Cardiac fibroblast (primary cell): Measurements from ENCODE around the gene MBOAT1.

Source experiments
- DNase-seq, 2 donors: peaks; one replicate each; pipeline versions ENCODE4 v3.0.0 to v3.0.0-alpha.2; 2010; ENCODE audit warnings: low read depth in 2 of 2
- H3K4me3 ChIP-seq, 2 donors: replicated peaks in 1 of 2; 1 replicate in 1 of 2; 2 replicates in 1 of 2; pipeline ENCODE4 v1.5.1; 2011; ENCODE audit warnings: low read depth in 2 of 2, low read length in 2 of 2, mild to moderate bottlenecking in 2 of 2, moderate library complexity in 1 of 2
- TF ChIP-seq, protein P1 (sequence below): IDR thresholded peaks from one replicate; pipeline ENCODE4 v1.5.1; 2011; ENCODE audit warnings: low read depth, mild to moderate bottlenecking, low read length, inconsistent platforms

The MBOAT1 gene

DNA sequence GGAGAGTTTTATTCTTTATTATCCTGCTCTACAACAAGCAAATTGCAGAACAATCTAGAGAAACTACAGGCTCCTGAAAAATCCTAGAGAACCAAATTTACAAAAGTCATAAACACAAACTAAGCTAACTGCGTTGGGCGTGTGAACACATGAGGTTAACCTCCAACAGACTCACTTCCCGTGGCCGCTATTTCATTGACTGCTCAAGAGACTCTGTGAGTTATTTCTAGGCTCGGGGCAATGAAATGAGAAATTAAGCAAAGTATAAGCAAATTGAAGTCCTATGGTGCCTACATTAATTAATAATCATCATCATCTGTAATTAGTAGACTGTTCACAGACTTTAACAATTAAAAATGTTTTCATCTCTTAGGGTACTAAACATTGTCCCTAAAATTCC, 100.0 kb downstream of the MBOAT1 start:
- TF ChIP-seq, protein P1, sequence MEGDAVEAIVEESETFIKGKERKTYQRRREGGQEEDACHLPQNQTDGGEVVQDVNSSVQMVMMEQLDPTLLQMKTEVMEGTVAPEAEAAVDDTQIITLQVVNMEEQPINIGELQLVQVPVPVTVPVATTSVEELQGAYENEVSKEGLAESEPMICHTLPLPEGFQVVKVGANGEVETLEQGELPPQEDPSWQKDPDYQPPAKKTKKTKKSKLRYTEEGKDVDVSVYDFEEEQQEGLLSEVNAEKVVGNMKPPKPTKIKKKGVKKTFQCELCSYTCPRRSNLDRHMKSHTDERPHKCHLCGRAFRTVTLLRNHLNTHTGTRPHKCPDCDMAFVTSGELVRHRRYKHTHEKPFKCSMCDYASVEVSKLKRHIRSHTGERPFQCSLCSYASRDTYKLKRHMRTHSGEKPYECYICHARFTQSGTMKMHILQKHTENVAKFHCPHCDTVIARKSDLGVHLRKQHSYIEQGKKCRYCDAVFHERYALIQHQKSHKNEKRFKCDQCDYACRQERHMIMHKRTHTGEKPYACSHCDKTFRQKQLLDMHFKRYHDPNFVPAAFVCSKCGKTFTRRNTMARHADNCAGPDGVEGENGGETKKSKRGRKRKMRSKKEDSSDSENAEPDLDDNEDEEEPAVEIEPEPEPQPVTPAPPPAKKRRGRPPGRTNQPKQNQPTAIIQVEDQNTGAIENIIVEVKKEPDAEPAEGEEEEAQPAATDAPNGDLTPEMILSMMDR: no peak
- no peak for DNase-seq
- no peak overlapping the region for H3K4me3 ChIP-seq

DNA sequence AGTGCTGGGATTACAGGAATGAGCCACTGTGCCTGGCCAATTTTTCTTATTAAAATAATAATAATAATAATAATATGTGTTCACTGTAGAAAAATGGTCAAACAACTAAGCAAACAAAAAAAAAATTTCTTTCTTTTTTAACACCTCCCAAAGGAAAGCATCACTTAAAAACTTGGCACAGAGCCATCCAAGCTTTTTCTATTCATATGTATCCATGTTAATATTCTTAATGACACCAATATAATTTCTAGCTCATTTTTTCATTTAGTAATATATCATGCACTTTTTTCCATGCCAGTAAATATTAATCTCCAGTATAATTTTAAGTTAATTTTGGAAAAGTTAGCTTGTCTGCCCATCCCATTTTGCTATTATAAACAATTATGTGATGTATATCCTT, 101.8 kb downstream of the MBOAT1 start:
- TF ChIP-seq, protein P1: no peak
- DNase-seq: no peak
- H3K4me3 ChIP-seq: no peak overlapping the region

- H3K4me3 ChIP-seq: no peak overlapping the region
- DNase-seq: no peak
- TF ChIP-seq, protein P1: no peak
These were observed 102.7 kb downstream of the MBOAT1 start for GRCh38 chr6:20109526-20109925.

DNA sequence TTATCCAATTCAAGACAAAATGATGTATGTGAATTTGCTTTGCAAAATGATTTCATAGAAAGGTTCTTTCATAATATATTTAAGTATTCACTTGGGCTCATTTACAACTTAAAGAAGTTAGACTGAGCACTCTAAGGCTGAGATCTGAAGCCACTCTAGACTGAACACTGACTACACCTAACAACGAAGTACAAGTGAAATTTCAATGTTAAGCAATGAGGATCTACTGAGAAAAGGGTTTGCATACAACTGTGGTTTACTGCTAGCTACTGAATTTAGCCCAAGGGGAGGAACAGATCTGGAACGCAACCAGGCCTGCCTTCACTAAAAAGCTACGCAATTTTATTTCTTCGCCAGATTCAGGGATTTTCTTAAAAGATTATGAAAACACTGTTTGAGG, 106.4 kb downstream of the MBOAT1 start:
- H3K4me3 ChIP-seq: no peak overlapping the region
- TF ChIP-seq, protein P1: no peak
- DNase-seq: no peak

DNA sequence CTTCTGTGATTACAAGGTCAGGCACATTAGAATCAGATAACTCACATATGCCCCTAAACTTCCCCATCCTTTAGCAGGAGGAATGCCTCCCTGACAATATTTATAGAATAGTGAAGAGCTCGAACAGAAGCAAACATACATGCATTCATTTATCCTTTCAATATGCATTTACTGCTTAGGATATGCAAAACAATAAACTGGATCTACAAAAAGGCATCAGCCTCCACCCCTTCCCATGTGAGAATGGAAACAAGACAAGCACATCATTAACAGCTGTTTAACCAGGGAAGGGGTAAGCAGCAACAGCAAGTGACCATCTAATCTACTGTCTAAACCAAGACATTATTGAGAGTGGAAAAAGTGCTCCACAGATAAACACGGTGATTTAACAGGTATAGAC, 107.6 kb downstream of the MBOAT1 start:
- H3K4me3 ChIP-seq: no peak overlapping the region
- no peak for DNase-seq
- TF ChIP-seq, protein P1: no peak

- TF ChIP-seq, protein P1: no peak
- DNase-seq: no peak
These were observed 109.7 kb downstream of the MBOAT1 start for GRCh38 chr6:20102397-20103073.

DNA sequence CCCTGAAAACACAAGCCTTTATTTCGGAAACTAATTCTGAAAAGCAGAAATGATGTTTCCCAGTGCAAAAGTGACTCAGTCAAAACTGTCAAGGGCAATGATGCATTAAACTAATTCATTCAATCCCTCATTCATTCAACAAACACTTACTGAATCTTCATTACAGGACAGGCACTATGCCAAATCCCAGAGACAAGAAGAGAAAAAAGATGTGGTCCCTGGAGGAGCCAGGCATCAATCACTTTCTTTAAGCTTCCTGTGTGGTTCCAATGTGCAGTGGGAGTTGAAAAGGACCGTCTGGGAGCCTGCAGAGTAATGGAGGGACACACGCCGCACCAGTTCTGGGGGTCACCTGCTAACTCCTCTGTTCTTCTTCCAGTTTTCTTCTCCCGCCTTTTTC, 113.1 kb downstream of the MBOAT1 start:
- DNase-seq: no peak
- H3K4me3 ChIP-seq: no peak overlapping the region
- TF ChIP-seq, protein P1: no peak

More at GRCh38 chr6:20102397-20103073, 109.7 kb downstream of the MBOAT1 start:
- H3K4me3 ChIP-seq: no peak overlapping the region
